LHCN-M2 (cell line): ENCODE data around the gene GPX2. TPM values are rescaled to one million over a fixed set of nuclear protein-coding genes. Genes with fewer than 3 reads are reported as not detected.

ENCODE experiments used
- DNase-seq: peaks from one replicate; pipeline ENCODE4 v3.0.0-alpha.2; 2012; ENCODE audit warnings: low read depth
- total RNA-seq: library from RNA; depleted of rRNA; stranded (reverse); fragments of >200 nt; gene quantifications from 2 replicates; pipeline ENCODE4 v1.2.3, GENCODE V29; 2014

The GPX2 gene
- total RNA-seq, 1 experiment from 2014 or later = not detected

GRCh38 chr14:64960762-64961276, 18.3 kb upstream of the GPX2 start:
- no peak for DNase-seq

GRCh38 chr14:64958743-64959142, 16.2 kb upstream of the GPX2 start:
- no peak for DNase-seq

GRCh38 chr14:64958201-64958600, 15.7 kb upstream of the GPX2 start:
- no peak for DNase-seq

- no peak for DNase-seq
Measured at GRCh38 chr14:64956697-64957406, 14.3 kb upstream of the GPX2 start.

- no peak for DNase-seq
Measured at GRCh38 chr14:64955297-64955696, 12.8 kb upstream of the GPX2 start.

GRCh38 chr14:64954491-64955240, 12.1 kb upstream of the GPX2 start:
- DNase-seq = no peak

GRCh38 chr14:64953661-64954060, 11.1 kb upstream of the GPX2 start:
- DNase-seq = no peak

- DNase-seq = no peak
Measured at GRCh38 chr14:64953310-64953654, 10.7 kb upstream of the GPX2 start.

- peak; percentile 21 for DNase-seq
Measured at GRCh38 chr14:64952598-64953309, 10.2 kb upstream of the GPX2 start.

- no peak for DNase-seq
Measured at GRCh38 chr14:64951724-64952123, 9.2 kb upstream of the GPX2 start.

GRCh38 chr14:64951291-64951690, 8.7 kb upstream of the GPX2 start:
- DNase-seq = no peak

GRCh38 chr14:64950889-64951288, 8.3 kb upstream of the GPX2 start:
- no peak for DNase-seq

- DNase-seq = no peak
Measured at GRCh38 chr14:64948612-64949210, 6.2 kb upstream of the GPX2 start.

GRCh38 chr14:64947710-64948611, 5.4 kb upstream of the GPX2 start:
- no peak for DNase-seq

GRCh38 chr14:64946310-64947045, 3.9 kb upstream of the GPX2 start:
- no peak for DNase-seq

- DNase-seq = no peak
Measured at GRCh38 chr14:64945431-64946178, 3.1 kb upstream of the GPX2 start.

- no peak for DNase-seq
Measured at GRCh38 chr14:64944861-64945260, 2.3 kb upstream of the GPX2 start.

- DNase-seq = no peak
Measured at GRCh38 chr14:64944041-64944440, 1.5 kb upstream of the GPX2 start.

GRCh38 chr14:64943556-64943955, 1.0 kb upstream of the GPX2 start:
- no peak for DNase-seq
